Activated CD4-positive, alpha-beta T cell treated with anti-CD3 and anti-CD28 coated beads for 4 hours (primary cell): ENCODE results near the gene CDKN2AIPNL.
"Not testable (repeated sequence)": the region's sequence is repeated elsewhere in the genome, so short reads cannot be mapped to it uniquely, and the experiment has no call there.

Source experiments
- DNase-seq, 2 donors: peaks; one replicate each; pipeline ENCODE4 v3.0.0-alpha.2; 2020

The CDKN2AIPNL gene

DNA sequence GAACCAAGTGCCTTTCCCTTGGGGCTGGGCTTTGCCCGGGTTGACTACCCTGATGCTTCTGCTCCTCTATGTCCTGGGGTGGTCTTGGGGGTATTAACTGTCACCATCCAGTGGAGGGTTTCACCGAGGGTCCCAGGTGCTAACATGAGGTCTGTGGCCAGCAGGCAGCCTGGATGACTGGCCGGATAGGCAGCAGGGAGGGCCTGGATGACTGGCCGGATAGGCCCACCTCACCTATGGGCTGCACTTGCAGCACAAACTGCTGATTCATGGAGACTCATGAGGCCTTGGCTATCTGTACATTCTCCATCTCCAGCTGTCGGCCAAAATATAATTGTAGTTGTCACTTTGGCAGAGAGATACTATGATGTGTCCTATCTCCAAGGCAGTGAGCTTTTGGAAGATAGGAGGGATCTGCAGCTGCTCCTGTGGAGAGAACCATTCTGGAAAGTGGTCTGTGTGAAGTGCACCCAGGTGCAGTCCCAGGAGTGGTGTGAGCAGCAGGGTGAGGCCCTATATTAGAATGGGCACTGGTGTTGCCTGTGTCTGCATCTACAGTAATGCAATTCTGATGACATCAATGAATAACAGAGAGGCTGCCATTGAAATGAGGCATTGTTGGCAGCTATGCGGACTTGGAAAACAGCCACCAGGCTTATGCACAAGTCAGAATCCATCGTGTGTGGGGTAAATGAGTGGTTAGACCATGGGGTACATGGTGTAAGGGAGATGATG, 26.3 kb upstream of the CDKN2AIPNL start:
- no peak for DNase-seq

DNA sequence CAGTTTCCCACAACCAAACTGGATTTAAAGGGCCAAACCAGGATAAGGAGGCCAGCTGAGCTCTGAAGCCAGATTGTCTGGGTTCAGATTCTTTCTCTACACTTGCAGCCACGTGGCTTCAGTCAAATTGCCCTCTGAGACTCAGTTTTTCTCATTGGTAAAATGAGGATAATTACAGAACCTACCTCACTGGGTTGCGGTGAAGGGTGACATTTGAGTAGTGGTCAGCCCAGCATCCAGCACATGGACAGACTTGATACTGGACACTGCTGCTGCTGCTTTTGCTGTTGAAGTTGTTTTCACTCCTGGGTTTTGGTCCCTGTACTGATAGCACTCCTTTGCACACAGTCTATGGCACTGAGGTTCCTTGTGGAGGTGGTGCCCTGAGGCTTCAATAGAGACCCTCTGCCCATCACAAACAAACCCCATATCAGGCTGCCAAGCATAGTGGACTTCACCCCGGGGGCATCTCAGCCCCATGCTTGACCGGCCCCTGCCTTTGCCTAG, 25.7 kb upstream of the CDKN2AIPNL start:
- DNase-seq: no peak

DNA sequence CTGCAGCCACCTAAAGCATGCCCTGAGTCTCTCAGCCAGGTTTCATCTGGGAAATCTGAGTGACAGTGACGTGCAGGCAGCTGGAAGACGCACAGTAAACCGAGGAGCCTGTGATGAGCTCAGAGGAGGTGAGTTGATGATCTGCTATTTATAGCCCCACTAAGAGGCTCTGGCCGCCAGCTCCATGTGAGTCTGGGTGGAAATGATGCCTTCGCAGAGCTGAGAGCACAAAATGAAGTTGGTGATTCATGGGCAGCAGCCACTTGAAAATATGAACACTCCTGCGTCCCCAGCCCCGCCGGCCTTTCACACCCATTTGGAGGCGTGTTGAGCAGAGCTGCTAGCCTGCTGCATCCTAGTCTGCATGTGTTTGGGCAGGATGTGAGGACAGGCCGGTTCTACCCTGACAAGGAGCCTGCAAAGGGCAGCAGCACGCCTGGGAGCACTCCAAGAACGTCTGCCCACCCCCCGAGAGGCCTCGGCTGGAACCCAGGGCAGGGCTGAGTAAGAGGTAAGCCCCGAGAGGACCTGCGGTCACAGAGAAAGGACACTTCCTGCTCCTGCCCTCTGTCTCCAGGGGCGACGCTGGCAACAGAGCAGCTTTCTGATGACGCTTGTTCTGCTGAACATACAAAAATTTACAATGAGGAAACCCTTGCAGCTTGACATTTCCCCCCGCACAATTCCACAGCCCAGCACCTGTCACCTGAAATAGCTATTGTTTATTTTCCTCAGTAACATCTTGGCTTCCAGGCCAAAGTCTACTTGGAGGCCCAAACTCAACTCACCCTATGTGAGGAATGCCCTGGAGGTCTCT, 25.1 kb upstream of the CDKN2AIPNL start:
- peak; percentile 7 to 8 for DNase-seq

DNA sequence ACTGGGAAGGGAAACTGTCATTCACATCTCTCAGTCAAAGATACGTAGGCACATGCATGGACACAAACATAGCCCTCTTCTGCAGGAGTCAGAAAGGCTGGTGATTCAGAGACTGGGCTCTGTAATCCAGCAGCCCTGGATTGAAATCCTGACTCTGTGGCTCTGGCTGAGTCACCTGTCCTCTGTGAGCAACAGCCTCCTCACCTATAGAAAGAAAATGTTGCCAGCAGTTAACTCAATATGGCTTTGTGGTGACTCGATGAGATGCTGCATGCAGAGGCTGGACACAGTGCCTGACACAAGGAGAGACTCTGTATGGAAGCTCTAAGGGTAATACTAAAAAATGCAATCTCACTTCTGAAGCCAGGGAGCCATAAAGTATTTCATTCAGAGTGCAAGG, 23.9 kb upstream of the CDKN2AIPNL start:
- no peak for DNase-seq

DNA sequence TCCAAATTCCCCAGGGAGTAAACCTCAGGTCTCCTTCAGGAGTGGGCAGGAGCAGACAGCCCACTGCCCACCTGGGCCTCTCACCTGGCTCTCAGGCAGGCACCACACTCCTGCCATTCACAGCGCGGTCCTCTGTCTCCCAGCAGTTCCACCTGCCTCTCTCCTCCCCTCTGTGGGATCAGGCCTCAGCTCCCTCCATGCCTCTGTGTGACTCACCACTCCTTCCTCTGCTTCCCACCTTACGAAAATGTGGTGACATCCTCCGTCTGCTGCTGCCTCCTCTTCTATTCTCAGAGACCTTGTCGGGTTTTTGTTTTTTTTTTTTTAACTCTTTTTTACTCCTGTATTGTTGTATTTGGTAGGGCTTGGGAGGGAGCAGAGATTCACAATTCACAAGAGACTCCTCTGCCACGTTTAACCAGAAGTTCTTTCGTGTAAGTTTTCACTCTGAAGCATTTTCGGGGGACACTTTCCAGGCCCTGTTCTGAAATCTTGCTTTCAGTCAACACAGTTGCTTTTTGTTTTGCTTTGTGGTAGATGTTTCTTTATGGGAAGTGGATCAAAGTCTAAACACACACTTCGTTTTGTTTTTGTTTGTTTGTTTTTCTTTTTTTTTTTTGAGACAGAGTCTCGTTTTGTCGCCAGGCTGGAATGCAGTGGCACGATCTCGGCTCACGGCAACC, 21.1 kb upstream of the CDKN2AIPNL start:
- DNase-seq: no peak

DNA sequence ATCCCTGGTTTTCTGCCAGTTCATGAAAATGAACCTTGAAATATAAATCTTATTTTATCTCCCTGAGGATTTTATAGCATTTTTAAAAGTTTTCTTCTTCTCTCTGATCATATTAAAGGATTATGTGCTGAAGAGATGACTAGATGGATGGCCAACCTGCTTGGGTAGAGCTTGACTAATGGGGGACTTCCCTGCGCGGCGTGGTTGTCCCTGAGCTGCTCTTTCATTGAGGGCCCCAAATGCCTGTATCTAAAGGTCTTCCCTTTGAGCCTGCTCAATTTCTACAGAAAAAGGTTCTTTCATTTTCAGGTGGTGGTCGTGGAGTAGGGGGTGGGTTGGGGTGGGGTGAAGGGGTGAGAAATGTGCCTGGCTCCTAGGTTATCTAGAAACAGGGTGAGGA, 20.5 kb upstream of the CDKN2AIPNL start:
- no peak for DNase-seq

DNA sequence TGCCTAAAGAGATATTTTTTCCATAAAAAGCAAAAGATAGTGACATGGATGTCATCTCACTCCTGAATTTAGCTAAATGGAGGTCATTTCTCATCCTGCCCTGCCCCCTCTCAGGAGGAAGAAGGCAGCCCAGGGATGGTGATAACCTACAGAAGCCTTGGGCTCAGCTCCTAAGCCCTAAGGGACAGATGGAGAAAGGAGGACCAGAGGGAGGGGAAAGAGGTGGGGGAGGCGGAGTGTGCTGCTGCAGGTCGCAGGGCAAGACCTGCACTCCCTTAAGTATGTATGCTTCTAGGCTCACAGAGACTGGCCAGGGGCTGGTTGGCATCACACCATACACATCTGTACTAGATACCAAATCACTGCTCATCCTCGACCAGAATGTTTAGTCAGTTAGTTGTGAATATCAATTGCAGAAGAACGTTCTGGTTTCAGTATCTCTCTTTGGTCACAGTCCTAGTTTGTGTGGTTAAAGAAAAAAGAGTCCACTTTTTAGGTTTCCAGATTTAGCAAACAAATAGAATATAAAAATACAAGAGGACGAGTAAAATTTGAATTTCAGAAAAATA, 18.4 kb upstream of the CDKN2AIPNL start:
- no peak for DNase-seq

DNA sequence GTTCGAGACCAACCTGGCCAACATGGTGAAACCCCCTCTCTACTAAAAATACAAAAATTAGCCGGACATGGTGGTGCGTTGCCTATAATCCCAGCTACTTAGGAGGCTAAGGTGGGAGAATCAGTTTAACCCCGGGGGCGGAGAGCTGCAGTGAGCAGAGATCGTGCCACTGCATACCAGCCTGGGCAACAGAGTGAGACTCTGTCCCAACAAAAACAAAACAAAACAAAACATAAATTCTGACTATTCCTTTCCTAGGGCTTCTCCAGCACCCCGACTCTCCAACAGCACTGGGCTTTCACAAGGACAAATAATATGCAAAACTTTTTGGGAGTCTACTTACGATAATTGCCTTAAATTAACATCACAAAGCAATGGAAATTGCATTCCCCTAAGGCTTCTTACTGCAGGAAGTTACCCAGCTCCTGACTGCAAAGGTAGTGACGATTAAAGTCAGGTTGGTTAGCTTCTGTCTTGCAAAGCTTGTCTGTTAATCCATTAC, 15.9 kb upstream of the CDKN2AIPNL start:
- DNase-seq: no peak

DNA sequence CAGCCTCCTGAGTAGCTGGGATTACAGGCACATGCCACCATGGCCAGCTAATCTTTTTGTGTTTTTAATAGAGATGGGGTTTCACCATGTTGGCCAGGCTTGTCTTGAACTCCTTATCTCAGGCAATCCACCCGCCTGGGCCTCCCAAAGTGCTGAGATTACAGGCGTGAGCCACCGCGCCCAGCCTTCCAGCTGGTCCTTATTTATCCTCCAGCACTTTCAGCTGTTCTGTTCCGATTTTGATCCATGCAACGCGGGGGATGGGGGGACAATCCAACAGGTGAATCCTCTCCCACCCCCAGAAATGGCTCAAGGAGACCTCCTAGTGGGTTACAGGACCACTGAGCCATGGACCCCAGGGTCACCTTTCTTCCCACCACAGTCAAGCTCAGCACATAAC, 14.7 kb upstream of the CDKN2AIPNL start:
- no peak for DNase-seq

DNA sequence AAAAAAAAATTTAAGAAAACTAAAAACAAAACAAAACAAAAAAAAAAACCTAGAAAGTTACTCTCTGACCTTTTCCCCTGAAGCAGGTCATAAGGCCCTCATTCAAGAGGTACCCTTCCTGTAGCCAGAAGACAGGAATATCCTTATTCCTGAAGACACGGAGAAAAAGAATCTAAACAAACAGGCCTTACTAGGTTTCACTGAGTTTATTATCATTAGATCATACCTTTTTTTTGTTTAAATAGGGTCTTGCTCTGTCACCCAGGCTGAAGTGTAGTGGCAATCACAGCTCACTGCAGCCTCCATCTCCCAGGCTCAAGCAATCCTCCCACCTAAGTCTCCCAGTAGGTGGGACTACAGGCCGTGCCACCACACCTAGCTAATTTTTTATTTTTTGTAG, 11.7 kb upstream of the CDKN2AIPNL start:
- no peak for DNase-seq

DNA sequence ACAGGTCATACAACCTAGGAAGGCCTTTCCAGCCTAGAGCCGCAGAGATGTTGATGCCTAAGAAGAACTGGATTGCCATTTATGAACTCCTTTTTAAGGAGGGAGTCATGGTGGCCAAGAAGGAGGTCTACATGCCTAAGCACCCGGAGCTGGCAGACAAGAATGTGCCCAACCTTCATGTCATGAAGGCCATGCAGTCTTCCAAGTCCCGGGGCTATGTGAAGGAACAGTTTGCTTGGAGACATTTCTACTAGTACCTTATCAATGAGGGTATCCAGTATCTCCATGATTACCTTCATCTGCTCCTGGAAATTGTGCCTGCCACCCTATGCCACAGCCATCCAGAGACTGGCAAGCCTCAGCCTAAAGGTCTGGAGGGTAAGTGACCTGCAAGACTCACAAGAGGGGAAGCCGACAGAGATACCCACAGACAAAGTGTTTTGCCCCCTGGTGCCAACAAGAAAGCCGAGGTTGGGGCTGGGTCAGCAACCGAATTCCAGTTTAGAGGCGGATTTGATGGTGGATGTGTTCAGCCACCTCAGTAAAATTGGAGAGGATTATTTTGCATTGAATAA, 11.2 kb upstream of the CDKN2AIPNL start:
- no peak for DNase-seq

DNA sequence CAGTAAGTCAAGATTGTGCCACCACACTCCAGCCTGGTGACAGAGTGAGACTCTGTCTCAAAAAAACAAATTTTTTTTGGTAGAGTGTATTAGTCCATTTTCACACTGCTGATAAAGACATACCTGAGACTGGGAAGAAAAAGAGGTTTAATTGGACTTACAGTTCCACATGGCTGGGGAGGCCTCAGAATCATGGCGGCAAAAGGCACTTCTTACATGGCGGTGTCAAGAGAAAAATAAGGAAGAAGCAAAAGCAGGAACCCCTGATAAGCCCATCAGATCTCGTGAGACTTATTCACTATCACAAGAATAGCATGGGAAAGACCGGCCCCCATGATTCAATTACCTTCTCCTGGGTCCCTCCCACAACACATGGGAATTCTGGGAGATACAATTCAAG, 9.4 kb upstream of the CDKN2AIPNL start:
- not testable (repeated sequence) for DNase-seq

DNA sequence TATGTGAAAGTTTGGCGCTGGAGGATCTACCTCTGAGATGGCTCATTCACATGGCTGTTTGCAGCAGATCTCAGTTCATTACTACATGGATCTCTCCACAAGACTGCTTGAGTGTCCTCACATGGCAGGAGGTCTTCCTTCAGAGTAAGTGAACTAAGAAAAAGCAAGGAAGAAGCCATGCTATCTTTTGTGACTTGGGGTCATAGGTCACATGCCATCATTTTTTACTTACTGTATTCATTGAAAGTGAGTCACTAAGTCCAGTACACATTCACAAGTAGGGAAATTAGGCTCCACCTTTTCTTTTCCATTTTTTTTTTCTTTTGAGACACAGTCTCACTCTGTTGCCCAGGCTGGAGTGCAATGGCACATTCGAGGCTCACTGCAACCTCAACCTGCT, 8.7 kb upstream of the CDKN2AIPNL start:
- DNase-seq: no peak

DNA sequence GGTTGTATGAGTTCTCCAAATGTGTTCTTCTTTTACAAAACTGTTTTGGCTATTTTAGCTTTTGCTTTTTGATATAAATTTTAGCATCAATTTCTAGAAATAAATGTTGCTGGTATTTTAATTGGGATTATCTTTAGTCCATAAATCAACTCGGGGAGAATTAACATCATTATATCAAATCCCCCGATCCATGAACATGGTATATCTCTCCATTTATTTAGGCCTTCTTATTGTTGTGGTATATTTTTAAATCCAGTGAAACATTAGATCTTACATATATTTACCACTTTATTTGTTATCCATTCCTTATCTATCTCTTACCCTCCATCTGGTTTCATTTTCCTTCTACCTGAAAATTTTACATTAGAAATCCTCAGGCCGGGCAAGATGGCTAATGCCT, 7.3 kb upstream of the CDKN2AIPNL start:
- DNase-seq: no peak

DNA sequence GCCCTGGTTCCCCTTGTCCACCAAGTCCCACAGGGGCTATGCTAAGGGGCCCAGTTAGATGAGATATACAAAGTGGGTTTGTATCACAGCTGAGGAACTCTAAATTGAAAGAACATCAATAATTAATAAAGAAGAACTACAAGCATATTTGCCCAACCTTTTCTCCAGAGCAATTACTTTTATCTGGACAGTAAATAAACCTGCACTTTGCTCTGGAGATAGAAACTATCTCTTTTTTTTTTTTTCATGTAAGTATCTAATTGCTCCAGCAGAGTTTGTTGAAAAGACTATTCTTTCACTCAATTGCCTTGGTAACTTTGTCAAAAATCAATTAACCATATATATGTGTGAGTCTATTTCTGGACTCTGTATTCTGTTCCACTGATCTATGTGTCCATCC, 6.0 kb upstream of the CDKN2AIPNL start:
- no peak for DNase-seq

DNA sequence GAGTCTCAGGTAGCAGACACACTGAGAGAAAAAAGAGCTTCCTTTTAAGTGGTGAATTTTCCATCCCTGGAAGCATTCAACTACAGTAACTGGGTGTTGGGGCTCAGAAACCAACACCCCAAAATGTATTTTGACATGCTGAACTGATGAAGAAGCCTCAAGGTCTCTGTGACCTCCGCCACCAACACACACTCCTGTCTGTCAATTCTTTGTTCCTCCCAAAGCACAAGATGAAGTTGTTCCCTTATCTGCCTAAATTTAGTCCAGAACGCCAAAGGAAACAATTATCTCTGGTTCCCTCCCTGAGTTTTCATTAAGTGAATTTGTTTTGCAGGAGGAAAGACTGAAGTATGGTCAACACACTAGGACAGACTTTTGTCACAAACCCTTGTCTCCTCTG, 1.4 kb upstream of the CDKN2AIPNL start:
- no peak for DNase-seq

DNA sequence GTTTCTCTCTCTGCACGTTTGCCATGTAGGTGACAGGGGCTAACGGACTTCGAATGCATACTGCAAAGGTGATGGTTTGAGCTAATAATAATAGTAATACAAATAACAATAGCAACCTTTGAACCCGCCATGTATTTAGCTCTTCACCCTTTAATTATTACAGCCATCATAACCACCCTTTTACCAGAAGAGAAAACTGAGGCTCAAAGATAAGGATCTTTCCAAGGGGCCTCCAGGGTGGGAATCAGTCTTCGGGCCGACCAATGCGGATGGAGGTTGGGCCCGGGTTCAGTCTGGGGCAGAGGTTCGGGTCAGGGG, 494 bp downstream of the CDKN2AIPNL start:
- DNase-seq: no peak

DNA sequence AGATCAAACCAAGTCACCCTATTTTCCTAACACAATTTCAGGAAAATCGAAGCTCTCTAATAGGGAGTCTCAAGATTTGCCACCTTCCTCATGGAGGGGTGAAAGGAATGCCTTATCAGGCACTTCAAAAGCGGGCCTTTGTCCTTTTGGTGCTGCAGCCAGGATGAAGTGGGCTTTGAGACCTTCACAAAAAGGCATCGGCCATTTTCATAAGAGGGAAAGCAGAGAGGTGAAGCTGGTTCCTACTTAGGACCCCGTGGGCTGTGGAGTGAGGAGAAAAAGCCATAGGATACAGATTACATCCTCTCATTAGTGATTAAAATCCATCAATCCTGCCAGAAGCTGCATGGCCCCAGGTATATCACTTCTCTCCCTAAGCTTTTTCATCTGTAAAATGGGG, 859 bp downstream of the CDKN2AIPNL start:
- DNase-seq: no peak

DNA sequence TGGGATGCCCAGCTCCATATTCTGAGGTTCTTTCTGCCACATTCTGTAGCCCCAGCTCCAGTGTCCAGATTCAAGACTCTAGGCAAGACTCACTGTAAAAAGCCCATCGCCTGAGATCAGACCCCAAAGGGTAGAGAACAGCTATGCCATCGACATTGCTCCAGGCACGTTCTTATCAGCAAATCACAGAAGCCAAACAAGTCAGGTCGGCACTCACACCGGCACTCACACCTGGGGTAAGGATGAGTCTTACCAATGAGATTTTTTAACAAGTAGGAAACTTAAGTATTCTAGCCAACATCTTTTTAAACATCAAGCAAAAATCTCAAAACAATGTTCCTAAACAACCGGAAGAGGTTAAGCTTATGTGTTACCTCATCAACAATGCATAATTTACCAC, 2.4 kb downstream of the CDKN2AIPNL start:
- no peak for DNase-seq

DNA sequence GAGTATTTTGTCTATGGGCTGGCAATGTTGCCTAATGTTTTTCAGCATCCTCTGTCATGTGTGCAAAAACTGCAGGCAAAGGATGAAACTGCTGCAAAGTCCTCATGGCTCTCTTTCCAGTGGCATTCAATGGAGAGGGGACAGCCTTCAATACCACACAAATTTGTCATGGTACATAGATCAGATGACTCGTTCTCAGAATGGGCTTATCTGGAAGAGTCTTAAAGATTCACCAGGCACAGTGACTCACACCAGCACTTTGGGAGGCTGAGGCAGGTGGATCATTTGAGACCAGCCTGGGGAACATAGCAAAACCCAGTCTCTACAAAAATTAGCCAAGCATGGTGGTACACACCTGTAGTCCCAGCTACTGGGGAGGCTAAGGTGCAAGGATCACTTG, 5.3 kb downstream of the CDKN2AIPNL start:
- no peak for DNase-seq

DNA sequence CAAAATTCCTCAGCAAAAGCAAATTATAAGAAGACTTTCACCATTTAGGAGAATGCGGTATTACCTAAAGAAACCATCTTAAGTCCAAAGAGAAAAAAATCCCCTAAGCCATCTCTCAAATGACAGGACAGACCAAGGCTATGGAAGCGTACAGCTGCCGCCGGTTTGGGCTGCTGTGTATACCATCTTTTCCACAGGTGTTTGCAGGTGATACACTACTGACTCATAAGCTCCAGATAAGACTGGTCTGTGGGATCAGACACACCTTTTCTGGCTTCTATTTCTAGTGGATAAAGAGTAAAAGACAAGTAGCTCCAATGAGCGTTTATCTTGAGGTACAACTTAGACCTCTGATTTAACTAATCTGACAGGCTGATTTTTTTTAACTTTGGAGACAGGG, 7.7 kb downstream of the CDKN2AIPNL start:
- DNase-seq: no peak

DNA sequence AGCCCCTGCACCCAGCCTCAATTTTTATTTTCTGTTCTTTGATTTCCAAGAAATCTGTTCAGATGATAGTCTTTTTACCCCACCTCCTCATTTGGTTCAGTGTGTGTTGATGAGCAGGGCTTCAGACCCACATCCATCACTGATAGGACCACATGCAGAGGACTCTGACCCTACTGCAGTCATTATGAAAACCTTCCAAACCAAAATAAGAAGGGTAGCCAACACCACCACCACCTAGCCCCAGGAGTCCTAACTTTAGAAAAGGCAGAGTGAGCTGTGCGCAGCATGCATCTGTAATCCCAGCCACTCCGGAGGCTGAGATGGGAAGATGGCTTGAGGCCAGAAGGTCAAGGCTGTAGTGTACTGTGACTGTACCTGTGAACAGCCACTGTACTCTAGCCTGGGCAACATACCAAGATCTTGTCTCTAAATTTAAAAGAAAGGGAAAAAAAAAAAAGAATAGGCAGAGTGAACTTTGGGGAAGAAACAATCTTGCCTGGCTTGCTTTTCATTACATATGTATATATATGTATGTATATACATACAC, 13.0 kb downstream of the CDKN2AIPNL start:
- DNase-seq: no peak

DNA sequence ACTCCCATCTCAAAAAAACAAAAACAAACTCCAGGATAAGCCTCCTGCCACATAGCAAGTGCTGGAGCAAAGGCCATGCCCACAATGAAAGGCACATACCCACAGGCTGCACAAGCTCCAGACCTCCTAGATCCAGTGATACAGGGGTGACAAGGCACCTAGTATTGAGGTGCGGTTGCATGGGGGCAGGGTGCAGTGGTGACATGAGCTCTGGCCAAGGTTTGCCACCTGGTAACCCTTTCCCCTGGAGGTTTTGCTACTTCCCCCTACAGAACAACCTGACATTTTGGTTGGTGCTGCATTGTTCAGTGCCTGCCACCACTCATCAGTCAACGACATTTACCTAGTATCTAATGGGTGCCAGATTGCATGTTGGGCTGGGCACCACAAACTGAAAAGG, 14.5 kb downstream of the CDKN2AIPNL start:
- no peak for DNase-seq
